ENCODE data around the gene FABP2.
"Not testable (repeated sequence)": the region's sequence is repeated elsewhere in the genome, so short reads cannot be mapped to it uniquely, and the experiment has no call there.

Gene FABP2

DNA sequence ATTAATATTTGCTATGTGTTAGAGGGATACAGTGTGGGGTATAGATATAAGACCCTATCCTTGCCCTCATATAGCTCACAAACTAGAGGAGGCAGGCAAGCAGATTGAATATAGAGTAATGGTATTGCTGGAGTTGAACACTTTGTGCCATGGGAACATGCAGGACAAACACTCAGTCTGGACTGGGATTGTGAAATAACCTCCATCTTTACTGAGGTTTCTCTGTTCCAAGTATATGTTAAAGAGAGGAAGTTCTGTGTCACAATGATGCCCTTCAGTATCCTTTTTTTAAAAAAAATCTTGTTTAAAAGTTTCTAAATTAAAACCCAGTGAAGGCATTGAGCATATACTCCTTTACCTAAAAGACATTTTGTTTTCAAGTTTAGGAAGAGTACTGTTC, 8.7 kb downstream of the FABP2 start:
- no peak for DNase-seq

DNA sequence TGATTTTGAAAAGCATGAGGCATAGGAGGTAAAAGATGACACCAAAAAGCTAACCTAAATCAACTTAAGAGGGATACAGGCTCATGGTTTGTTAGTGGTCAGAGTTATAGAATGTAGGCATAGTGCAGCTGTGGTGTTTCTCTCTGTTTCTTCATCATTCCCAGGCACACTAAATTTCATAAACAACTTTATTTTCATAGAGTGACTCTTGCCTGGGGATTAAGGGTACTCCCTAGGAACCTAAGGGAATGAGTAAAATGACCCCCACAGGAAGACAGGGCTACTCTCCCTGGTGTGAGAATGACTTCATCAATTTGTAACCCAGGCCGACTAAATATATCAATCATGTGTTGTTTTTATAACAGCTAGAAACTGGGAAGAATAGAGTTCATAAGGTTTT, 11.1 kb downstream of the FABP2 start:
- DNase-seq, result no peak

DNA sequence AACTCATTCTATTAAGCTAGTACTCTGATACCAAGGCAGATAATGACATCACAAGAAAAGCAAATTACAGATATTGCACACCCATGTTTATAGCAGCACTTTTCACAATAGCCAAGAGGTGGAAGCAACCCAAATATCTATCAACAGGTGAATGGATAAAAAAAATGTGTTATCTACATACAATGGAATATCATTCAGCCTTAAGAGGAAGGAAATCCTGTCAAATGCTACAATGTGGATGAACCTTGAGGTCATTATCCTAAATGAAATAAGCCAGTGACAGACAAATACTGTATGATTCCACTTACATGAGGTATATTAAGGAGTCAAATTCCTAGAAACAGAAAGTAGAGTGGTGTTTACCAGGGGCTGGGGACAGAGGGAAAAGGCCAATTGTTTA, 14.3 kb downstream of the FABP2 start:
- DNase-seq, result no peak

DNA sequence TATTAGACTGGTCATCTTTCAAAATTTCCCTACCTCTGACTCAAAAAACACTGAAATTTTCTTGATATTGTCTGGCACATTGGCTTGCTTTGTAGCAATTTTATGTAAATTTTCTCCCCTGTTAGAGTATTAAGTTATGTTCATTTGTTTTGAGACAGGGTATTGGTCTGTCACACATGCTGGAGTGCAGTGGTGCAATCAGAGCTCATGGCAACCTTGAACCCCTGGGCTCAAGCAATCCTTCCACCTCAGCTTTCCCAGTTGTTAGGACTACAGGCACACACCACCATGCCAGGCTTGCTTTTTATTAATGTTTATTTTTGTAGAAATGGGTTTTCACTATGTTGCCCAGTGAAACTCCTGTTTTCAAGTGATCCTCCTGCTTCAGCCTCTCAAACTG, 17.5 kb downstream of the FABP2 start:
- DNase-seq, result no peak

DNA sequence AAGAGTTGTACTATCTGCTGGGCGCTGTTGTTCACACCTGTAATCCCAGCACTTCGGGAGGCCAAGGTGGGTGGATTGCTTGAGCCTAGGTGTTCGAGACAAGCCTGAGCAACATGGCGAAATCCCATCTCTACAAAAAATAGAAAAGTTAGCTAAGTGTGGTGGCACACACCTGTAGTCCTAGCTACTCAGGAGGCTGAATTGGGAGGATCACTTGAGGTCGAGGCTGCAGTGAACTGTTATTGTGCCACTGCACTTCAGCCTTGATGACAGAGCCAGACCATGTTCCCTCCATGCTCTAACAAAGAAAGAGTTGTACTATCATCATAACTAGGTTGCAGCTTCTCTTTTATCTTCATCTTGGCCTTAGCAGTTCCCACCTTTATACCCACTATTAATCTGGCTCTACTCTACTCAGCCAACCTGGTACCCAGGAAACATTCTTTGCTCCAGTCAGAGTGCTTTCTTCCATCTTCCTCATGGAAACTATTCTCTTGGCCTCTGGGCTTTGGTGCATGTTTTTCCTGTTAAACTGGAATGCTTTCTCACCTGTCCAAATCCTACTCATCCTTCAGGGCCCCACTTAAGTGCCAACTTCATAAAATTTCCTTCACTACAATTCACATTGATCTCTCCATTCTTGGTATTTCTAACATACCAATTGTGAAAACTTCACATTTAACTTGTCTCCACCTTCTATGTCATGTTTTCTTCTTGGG, 18.2 kb downstream of the FABP2 start:
- no peak for DNase-seq

DNA sequence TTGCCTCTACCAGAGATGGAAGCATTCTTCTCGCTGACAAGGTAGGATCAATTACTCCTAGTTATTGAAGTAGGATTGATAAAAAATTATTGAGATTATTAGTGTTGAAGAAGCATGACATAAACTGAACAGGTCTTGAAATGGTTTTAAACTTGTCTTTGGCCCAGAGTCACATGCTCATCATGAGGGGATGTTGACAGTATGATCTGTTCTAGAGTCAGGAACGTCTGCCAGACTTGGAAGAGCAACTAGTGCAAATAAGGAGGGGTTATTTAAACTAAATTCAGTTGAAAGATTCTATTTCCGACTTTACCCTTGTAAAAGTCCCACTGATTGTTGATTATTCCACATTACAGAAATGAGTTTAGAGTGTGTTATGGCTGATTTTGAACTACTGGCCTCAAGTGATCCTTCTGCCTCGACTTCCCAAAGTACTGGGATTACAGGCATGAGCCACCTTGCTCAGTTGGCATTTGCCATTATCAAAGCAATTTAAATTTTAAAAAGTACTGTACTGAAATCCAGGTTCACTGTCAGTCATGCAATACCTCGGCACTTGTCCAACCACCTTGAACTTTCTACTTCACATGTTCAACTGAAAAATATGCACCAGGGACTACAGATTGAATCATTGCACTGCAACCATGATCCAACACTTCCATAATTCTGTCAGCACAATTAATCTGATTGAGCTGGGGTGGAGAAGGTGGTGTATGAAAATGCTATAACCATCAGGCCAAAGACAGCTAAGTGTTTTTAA, 19.7 kb downstream of the FABP2 start:
- DNase-seq, result no peak

DNA sequence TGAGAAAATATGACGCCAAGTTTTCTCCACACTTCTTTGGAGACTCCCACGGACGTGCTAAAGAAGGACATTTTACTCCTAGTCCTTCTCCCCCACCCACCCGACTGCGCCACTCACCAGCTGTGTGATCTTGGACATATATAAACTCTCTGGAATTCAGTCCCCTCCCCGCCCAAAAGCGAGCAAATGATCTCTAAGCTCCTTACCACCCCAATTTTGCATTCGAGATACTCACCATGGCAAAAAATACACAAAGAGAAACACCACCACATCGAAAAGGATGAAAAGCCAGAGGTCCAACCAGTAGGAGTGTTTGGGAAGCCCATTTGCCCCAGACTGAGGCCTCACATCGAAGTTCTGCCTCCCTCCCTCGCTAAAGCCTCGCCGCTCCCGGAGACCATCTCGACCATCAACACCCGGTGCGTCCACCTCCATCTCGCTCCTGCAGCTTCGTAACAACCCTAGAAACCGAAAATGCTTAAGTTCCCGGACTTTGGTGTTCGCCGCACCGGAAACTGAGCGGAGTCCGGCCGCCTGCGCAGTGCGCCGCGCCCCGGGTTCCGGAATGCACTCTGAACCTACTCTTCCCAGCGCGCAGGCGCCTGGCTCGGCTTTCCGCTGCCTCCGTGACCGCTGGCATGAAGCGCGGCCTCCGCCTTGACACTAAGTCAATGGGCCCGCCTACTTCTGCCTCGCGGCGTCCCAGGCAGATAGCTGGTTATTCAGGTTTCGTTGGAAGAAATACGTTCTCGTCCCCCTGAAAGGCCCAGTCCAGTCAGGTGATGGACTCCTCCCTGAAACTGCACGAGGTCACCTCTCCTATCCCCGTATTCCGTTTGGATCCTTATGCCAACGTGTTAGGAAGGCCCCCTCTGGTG, 21.6 kb downstream of the FABP2 start:
- DNase-seq, result no peak

DNA sequence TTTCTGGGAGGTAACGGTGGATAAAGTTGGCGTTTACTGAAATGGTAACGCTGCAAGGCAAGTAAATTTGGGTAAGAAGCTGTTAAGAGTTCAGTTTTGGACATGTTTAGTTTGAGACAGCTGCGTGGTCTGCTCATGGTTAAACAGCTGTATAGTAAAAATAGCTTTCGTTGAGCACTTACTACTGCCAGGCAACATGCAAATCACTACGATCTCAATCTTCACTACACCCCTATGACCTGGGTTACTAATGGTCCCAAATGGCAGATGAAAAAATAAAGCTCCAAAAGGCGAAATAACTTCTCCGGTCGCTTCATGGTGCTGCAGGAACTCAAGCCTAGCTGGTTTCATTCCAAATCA, 22.2 kb downstream of the FABP2 start:
- DNase-seq, result no peak

DNA sequence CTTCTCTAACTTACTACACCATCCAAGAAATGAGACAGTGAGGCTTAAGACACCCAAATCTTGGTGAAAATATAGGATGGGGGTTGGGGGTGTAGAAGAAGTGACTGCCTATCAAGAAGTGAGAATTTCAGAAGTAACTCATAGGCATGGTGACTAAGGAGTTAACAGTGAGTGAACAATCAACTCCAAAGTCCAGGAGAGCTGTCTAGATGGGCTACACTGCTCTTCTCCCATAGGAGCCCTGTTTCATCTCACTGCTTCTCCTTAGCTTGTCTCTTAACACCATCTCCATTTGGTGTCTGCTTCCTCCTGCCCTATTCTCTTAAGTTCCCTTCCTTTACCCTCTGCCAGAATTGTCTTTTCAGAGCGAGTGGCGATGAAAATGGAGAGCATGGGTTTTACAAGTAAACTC, 22.7 kb downstream of the FABP2 start:
- no peak for DNase-seq

DNA sequence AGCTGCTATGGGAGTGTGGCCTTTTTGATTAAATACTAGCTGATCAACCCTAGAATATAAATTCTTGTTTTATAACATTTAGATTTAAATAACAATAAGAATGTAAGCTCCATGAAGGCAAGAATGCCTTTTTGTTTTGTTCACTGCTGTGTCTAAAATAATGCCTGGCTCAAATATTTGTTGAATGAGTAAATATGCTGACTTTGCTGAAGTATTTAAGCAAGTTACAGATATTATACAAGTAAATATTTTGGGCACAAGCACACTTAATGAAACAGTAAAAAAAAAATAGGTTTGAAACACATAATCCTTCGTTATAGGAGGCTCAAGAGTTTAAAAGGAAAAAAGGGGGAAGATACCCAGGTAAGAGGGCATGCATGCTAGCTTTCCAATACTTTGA, 24.1 kb downstream of the FABP2 start:
- no peak for DNase-seq

DNA sequence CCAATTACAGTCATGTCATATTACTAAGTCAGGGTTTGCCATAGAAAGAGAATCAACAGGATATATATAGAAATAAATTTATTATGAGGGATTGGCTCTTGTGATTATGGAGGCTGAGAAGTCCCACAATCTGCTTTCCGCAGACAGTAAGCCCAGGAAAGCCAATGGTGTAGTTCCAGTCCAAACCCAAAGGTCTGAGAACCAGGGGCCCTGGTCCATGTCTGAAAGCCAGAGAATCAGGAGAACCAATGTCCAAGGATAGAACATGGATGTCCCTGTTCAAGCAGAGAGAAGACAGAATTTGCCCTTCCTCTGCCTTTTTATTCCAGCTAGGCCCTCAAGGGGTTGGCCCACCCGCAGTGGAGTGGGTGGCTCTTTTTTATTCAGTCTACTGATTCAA, 25.6 kb downstream of the FABP2 start:
- no peak for DNase-seq

DNA sequence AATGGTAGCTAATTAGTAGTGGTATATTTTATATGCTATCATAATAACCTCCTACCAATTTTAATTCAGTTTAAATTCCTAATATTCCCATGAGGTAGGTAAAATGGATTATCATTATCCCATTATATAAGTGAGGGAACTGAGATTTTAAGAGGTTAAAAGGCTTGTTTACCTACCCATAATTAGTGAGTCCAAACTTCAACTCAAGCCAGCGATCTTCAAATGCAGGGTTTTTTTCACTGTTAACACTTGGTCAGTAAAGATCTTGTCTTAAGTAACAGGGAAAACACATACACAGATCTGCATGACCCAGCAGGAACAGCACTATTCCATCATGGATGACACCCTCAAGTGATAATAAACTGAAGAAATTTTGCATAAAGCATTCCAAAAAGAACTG, 31.3 kb downstream of the FABP2 start:
- no peak for DNase-seq

DNA sequence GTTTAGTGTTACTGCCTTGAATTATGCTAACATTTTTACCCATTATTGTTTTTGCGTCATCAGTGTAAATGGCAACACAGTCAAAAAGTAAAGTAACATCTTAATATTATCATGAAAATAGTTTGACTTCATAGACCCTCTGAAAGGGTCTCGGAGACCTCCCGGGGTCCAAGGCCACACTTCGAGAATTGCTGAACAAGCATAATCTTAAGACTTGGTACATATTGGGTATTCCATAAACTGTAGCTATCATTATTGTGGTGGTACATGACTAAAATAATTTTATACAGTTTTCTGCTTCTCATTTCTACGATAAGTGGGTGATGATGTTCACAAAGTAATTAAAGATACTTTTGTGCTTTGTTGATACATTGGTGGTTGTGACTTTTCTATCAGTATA, 32.6 kb downstream of the FABP2 start:
- DNase-seq, result no peak

DNA sequence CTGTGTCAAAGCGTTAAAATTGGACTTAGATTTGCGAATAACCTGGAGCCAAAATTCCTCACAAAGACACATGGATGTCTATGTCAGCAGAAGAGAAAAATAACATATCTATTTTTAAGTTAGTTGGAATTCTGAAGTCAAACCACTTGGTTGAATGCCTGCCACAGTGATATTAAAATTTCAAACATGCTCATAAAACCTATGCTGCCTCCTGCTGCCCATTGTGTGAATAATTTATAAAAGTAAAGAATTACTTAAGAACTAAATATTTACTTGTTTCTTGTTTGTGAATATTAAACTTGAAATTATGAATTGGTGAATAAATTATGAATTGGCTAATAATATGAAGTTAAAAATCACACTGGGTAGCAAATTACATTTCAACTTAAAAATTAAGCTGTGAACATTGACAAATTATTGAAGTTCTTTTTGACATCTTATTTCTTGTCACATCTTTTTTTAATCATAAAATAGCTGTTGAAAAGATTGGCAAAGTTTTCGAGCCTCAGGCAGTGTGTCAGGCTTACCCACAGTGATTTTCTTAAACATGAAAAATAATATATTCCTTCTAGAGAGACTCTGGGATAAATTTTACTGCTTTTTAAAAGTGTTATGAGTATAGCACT, 35.4 kb downstream of the FABP2 start:
- no peak for DNase-seq

DNA sequence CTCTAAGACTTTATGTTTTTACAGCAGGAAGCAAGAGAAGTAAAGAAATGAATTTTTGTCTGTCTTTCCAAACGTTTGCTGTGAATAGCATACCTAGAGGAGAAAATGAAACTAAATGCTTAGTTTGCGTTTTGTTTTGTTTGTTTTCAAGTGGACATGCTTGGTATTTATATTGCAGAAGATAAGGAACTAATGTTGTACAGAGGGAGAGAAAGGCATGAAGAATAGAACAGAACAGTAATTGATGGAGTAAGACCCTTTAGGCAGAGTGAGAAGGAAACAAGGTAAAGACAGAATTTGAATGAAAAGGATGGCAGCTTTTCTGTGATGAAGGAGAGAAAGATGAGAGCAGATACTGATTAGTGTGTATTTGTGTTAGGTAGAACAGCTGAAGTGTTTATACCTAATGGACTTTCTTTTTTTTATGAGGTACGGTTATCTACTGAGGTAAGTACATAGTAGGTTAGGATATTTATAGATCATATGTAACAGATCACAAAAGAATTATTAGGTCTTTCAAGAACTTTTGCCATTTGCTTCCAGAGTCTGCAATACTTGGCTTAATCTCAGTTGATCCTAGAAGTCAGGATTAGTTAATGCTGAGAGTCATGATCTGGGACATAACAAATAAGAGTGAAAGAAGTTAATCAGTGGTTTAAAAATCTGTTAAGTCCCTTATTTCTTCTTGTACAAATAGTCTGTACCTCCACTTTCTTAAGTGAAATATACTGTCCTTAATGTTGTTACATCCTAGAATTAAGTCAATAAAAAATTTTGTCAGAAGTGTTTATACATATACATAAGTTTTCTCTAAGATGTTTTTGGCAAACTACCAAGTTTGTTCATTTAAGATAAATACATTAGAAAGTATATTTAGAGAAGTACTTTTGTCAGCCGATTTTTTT, 36.8 kb downstream of the FABP2 start:
- DNase-seq, result no peak

DNA sequence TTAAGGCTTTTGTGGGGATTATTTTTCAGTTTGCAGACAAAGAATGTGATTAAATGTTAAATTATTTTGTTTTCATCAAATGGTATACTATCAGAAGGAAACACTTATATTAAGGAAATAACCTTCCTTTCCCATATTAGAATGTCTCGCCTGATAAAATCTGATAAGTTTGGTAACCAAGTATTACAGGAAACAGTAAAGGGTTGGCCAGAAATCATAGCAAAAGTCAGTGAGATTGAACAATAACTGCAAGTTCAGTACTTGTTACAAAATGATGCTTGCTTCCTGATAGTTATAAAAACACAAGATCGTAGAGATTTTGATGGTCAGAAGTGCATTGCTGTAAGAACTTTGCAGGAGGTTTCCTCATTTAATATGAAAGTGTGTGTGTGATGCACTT, 40.5 kb downstream of the FABP2 start:
- no peak for DNase-seq

DNA sequence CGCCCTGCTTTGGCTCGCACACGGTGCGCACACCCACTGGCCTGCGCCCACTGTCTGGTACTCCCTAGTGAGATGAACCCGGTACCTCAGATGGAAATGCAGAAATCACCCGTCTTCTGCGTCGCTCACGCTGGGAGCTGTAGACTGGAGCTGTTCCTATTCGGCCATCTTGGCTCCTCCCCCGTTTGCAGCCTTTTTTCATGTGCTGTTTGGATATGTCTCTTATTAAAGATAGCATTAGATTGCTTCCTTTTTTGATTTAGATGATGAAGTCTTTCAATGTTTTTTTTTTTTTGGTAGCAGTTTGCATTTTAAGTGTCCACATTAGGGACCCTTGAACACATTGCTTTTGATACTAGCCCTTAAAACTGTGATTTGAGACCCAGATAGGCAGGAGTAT, 42.0 kb downstream of the FABP2 start:
- not testable (repeated sequence) for DNase-seq

DNA sequence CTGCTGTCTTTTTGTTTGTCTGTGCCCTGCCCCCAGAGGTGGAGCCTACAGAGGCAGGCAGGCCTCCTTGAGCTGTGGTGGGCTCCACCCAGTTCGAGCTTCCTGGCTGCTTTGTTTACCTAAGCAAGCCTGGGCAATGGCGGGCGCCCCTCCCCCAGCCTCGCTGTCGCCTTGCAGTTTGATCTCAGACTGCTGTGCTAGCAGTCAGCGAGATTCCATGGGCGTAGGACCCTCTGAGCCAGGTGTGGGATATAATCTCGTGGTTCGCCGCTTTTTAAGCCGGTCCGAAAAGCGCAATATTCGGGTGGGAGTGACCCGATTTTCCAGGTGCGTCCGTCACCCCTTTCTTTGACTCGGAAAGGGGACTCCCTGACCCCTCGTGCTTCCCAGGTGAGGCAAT, 42.4 kb downstream of the FABP2 start:
- not testable (repeated sequence) for DNase-seq

DNA sequence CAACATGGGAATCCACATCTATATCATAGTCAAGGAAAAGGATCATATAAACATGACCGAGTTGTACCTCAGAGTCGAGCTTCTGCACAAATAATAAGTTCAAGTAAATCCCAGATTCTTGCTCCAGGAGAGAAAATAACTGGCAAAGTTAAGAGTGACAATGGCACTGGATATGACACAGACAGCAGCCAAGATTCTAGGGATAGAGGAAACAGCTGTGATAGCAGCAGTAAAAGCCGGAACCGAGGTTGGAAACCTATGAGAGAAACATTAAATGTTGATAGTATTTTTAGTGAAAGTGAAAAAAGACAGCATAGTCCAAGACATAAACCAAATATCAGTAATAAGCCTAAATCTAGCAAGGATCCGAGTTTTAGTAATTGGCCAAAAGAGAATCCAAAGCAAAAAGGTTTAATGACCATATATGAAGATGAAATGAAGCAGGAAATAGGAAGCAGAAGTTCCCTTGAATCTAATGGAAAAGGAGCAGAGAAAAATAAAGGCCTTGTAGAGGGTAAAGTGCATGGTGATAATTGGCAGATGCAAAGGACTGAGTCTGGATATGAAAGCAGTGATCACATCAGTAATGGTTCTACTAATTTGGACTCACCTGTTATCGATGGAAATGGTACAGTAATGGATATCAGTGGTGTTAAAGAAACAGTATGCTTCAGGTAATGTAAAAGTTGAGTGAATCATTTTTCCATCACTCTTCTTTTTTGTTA, 50.4 kb downstream of the FABP2 start:
- DNase-seq, result no peak

DNA sequence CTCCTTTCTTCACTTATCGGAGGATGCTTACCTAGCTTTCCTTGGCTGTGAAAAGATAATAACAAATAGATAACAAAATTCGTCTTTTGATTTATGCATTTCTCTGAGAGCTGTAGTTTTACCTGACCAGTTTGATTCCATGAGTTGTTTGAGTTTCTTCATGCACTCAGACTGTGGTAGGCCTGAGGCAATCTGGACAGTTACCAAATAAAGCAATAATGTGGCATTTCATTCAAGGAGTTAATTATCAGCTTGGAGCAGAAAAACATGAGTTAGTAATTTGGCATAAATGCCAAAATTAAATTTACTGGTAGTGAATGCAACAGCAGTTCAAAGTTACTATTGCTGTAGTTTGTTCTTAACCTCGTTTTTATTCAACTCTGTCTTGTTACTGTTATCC, 53.5 kb downstream of the FABP2 start:
- DNase-seq, result no peak
